Mesothelial cell of epicardium (in vitro differentiated cells): ENCODE measurements around the gene SLC26A11. TPM values are rescaled to one million over a fixed set of nuclear protein-coding genes. Genes with fewer than 3 reads are reported as not detected.

Source experiments
- DNase-seq, 2 experiments: peaks; one replicate each; pipeline ENCODE4 v3.0.0; 2021; ENCODE audit warnings: low spot score in 2 of 2; ENCODE audit not compliant: unreplicated experiment in 2 of 2
- H3K27ac Mint-ChIP-seq: 2 replicates; pipeline ENCODE4 v1.8.0; 2021; ENCODE audit warnings: mixed read lengths
- H3K27me3 Mint-ChIP-seq: 2 replicates; pipeline ENCODE4 v1.8.0; 2021; ENCODE audit warnings: low read depth, mixed read lengths
- H3K36me3 Mint-ChIP-seq: 2 replicates; pipeline ENCODE4 v1.8.0; 2021; ENCODE audit warnings: mixed read lengths
- H3K4me1 Mint-ChIP-seq: 2 replicates; pipeline ENCODE4 v1.8.0; 2021; ENCODE audit warnings: mixed read lengths
- H3K4me3 Mint-ChIP-seq: 2 replicates; pipeline ENCODE4 v1.8.0; 2021; ENCODE audit warnings: mild to moderate bottlenecking, moderate library complexity, mixed read lengths
- H3K9me3 Mint-ChIP-seq: 2 replicates; pipeline ENCODE4 v1.8.0; 2021; ENCODE audit warnings: mixed read lengths
- total RNA-seq: library from RNA; stranded (reverse); gene quantifications from 3 replicates; pipeline ENCODE4 v1.2.1, GENCODE V29; 2021
- TF ChIP-seq, protein P1 (sequence below): fragments of 200-600 bp; sonication (generic); IDR thresholded peaks from one replicate; pipeline ENCODE4 v1.5.0; 2021; ENCODE audit warnings: antibody characterized with exemption; ENCODE audit not compliant: unreplicated experiment

Gene SLC26A11
- total RNA-seq, 1 donor from 2014 or later = 41.2 TPM

DNA sequence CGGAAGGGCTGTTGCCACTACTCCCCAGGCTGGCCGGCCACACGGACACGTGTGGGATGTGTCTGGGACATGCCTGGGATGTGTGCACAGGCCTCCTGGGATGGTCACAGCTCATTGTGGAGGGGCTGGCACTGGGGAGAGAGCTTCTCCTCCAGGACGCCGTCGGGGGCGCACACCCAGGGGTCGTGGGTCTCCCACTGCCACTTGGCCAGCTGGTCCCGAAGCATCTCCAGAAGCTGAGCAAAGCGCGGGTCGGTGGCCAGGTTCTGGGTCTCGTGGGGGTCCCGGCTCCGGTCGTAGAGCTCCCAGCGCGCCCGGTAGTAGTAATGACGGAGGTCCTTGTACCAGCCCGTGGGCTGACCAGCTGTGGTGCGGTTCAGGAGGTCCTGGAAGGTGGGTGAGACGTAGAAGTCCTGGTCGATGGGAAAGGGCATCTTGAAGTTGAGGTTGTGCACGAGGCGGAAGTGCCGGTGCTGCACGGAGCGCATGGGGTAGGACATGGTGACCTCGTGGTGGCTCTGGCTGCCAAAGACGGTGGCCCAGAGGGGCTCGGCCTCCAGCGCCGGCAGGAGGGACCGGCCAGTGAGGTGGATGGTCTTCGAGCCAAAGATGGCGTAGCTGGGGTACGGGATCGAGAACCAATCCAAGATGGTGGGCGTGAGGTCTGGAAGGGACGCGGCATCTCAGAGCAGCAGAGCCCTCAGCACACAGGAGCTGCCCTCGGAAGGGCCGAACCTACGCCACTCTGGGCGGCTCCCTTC lies 9.7 kb upstream of the SLC26A11 start:
- Mint-ChIP-seq H3K4me3 (no peak overlapping the region), H3K4me1 (no peaks in the 10 kb centered on the region), H3K27ac (no peak overlapping the region), H3K9me3 (no peaks in the 10 kb centered on the region), H3K27me3 (no peaks in the 10 kb centered on the region), H3K36me3 (peaks cover 10% of the 10 kb centered on the region)
- TF ChIP-seq, protein P1, sequence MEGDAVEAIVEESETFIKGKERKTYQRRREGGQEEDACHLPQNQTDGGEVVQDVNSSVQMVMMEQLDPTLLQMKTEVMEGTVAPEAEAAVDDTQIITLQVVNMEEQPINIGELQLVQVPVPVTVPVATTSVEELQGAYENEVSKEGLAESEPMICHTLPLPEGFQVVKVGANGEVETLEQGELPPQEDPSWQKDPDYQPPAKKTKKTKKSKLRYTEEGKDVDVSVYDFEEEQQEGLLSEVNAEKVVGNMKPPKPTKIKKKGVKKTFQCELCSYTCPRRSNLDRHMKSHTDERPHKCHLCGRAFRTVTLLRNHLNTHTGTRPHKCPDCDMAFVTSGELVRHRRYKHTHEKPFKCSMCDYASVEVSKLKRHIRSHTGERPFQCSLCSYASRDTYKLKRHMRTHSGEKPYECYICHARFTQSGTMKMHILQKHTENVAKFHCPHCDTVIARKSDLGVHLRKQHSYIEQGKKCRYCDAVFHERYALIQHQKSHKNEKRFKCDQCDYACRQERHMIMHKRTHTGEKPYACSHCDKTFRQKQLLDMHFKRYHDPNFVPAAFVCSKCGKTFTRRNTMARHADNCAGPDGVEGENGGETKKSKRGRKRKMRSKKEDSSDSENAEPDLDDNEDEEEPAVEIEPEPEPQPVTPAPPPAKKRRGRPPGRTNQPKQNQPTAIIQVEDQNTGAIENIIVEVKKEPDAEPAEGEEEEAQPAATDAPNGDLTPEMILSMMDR = no peak
- DNase-seq = no peak

DNA sequence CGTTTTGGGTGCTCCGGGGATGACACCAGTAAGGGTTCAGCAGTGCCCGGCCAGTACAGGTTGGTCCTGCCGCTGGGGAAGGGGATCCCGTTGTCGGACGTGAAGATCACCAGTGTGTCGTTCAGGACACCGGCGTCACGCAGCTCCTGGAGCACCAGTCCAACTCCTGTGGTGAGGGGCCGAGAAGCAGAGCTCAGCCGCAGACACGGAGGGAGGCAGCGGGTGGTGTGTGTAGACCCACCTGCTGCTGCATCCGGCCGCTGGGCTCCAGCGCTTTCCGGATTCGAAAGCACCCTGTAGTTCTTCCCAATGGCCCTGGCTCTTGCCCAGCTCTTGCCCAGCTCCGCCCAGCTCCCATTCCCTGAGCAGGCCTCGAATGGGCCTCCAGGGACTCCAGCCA lies 8.1 kb upstream of the SLC26A11 start:
- no peaks in the 10 kb centered on the region for H3K27me3 Mint-ChIP-seq
- H3K27ac Mint-ChIP-seq = no peak overlapping the region
- H3K4me1 Mint-ChIP-seq = no peaks in the 10 kb centered on the region
- no peaks in the 10 kb centered on the region for H3K9me3 Mint-ChIP-seq
- H3K36me3 Mint-ChIP-seq = peaks cover 9% of the 10 kb centered on the region
- TF ChIP-seq, protein P1 = no peak
- H3K4me3 Mint-ChIP-seq = no peak overlapping the region
- DNase-seq = no peak

DNA sequence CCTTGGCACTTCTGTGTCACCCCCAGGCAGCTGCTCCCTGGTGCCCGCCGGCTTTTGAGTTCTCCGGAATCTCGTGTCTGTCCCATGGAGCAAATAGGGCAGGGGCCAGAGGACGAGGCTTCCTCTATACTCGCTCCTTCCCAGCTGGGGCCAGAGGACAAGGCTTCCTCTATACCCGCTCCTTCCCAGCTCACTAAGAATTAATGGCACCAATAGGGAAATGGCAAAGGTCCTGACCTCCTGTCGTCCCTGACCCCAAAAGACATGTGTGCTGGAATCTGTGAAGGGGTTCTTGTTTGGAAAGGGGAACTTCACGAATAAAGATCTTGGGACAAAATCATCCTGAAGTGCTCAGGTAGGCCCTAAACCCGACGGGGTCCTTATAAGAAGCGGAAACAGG lies 7.7 kb upstream of the SLC26A11 start:
- TF ChIP-seq, protein P1 = no peak
- Mint-ChIP-seq H3K36me3 (peaks cover 11% of the 10 kb centered on the region), H3K4me1 (no peaks in the 10 kb centered on the region), H3K27me3 (no peaks in the 10 kb centered on the region), H3K9me3 (no peaks in the 10 kb centered on the region), H3K27ac (no peak overlapping the region), H3K4me3 (no peak overlapping the region)
- no peak for DNase-seq

DNA sequence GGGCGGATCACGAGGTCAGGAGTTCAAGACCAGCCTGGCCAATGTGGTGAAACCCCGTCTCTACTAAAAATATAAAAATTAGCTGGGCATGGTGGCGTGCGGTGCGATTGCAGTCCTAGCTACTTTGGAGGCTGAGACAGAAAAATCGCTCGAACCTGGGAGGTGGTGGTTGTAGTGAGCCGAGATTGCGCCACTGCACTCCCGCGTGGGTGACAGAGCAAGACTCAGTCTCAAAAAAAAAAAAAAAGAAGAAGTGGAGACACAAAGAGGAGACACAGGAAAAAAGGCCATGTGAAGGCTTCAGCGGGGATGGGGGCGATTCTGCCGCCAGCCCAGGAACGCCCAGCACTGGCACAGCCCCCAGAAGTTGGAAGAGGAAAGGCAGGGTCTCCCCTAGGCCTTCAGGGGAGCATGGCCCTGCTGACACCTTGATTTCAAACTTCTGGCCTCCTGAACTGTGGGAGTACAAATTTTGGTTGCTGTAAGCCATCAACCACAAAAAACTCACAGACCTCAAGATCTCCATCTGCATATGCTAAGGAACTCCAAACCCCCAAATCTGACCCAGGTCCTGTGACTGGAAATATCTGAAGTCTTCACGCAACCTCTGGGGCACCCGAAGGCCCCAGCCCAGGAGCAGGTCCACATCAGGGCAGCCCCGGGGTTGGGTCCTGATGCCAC lies 7.1 kb upstream of the SLC26A11 start:
- Mint-ChIP-seq H3K4me3 (no peak overlapping the region), H3K27me3 (no peaks in the 10 kb centered on the region), H3K27ac (no peak overlapping the region), H3K9me3 (no peaks in the 10 kb centered on the region), H3K36me3 (peaks cover 12% of the 10 kb centered on the region), H3K4me1 (no peaks in the 10 kb centered on the region)
- TF ChIP-seq, protein P1 = no peak
- no peak for DNase-seq

DNA sequence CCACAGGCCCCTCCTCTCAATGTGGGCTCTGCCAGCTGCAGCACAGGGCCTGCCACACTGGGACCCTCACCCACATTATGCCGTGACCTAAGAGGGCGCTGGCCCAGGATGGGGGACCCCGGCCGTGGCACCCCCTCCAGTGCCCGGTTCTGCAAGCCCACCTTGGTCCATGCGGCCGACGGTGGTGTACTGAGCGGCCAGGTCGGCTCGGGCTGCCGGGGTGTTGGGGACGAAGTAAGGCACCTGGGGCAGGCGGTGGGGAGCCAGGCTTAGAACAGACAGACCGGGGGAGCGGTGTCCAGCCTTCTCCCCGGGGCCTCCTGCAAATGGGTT lies 6.6 kb upstream of the SLC26A11 start:
- Mint-ChIP-seq H3K27me3 (no peaks in the 10 kb centered on the region), H3K36me3 (peaks cover 12% of the 10 kb centered on the region), H3K9me3 (no peaks in the 10 kb centered on the region), H3K27ac (no peak overlapping the region), H3K4me1 (peaks cover 3% of the 10 kb centered on the region), H3K4me3 (no peak overlapping the region)
- TF ChIP-seq, protein P1 = no peak
- DNase-seq = no peak
